ENCODE data around the gene DGKD. TPM values are rescaled to one million over a fixed set of nuclear protein-coding genes. Genes with fewer than 3 reads are reported as not detected.

DGKD gene
- total RNA-seq, 1 donor from 2014 or later: 15.3 TPM

DNA sequence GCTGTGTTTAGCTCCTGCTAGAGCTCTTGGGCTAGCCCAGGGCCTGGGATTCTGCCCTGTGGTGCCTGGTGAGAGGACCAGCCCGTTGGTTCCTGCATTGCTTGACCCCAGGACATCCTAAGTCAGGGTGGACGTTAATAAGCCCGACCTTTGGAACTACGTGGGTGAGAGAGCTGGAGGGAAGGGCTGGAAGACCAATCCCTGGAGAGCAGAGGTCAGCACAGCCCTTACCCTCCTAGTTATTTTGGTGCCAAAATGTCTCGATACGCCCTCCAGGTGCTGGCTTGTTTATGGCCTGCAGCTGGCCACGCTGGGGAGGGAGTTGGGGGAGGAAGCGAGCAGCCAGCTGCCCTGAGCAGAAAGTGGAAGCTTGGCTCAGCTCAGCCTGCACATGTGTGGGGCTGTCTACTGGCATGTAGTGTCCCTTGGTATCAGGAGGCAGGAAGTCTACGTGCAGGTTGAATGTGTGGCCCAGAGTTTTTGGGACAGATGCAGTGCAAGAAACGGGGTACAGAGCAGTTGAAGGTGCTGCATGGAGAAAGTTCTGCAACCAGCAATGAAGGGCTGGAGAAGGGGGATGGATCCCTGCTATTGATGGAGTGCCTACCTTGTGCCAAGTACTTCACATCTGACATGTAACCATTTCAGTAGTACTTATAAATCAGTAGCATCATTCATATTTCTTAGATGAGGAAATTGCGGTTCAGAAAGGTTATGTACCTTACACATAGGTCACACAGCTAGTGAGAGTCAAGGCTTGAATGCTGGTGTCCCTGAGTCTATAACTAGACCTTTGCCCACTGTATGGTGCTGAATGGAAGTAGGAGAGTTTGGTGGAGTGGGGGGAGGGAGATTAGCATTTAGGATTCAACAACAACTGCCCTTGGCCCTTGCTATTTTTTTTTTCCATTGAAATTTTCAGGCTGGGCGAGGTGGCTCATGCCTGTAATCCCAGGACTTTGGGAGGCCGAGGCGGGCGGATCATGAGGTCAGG is 5.0 kb upstream of the DGKD start:
- TF ChIP-seq, protein P1, sequence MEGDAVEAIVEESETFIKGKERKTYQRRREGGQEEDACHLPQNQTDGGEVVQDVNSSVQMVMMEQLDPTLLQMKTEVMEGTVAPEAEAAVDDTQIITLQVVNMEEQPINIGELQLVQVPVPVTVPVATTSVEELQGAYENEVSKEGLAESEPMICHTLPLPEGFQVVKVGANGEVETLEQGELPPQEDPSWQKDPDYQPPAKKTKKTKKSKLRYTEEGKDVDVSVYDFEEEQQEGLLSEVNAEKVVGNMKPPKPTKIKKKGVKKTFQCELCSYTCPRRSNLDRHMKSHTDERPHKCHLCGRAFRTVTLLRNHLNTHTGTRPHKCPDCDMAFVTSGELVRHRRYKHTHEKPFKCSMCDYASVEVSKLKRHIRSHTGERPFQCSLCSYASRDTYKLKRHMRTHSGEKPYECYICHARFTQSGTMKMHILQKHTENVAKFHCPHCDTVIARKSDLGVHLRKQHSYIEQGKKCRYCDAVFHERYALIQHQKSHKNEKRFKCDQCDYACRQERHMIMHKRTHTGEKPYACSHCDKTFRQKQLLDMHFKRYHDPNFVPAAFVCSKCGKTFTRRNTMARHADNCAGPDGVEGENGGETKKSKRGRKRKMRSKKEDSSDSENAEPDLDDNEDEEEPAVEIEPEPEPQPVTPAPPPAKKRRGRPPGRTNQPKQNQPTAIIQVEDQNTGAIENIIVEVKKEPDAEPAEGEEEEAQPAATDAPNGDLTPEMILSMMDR (IDR thresholded peaks at IDR 0.05; ENCODE audit: unreplicated experiment): no peak
- Mint-ChIP-seq H3K27me3 (ENCODE audit: unreplicated experiment) (peaks cover 8% of the 10 kb centered on the region), H3K4me3 (ENCODE audit: unreplicated experiment) (no peak overlapping the region)

DNA sequence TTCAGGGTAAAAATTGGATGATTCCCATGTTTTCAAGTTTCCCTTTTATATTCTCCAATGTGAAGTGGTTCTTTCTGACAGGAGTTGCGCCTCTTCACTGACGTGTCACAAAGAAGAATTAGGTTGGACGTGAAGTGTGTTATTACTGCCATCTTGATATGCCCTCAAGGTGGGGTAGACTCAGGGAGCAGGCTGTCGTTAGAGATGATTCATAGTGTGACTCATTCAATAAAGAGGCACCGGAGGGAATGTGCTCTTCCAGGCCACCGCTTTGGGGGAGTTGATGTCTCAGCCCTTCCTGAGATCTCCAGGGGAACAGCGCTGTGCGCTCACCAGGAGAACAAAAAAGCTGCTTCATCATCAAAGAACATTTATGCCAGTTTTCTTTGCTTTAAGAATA is 3.6 kb upstream of the DGKD start:
- Mint-ChIP-seq H3K27me3 (ENCODE audit: unreplicated experiment) (peaks cover 8% of the 10 kb centered on the region), H3K4me3 (ENCODE audit: unreplicated experiment) (no peak overlapping the region), H3K4me1 (ENCODE audit: unreplicated experiment) (peaks cover 11% of the 10 kb centered on the region), H3K36me3 (ENCODE audit: low read depth, unreplicated experiment) (peaks cover 5% of the 10 kb centered on the region), H3K9me3 (ENCODE audit: unreplicated experiment) (peaks cover 6% of the 10 kb centered on the region), H3K27ac (ENCODE audit: unreplicated experiment) (no peak overlapping the region)
- no peak for DNase-seq (ENCODE audit: low spot score)
- TF ChIP-seq, protein P1 (IDR thresholded peaks at IDR 0.05; ENCODE audit: unreplicated experiment): no peak

More for the DNA sequence above, 5.0 kb upstream of the DGKD start:
- Mint-ChIP-seq H3K4me1 (ENCODE audit: unreplicated experiment) (peaks cover 7% of the 10 kb centered on the region), H3K9me3 (ENCODE audit: unreplicated experiment) (peaks cover 6% of the 10 kb centered on the region), H3K36me3 (ENCODE audit: low read depth, unreplicated experiment) (no peaks in the 10 kb centered on the region), H3K27ac (ENCODE audit: unreplicated experiment) (no peak overlapping the region)
- DNase-seq (ENCODE audit: low spot score): no peak

DNA sequence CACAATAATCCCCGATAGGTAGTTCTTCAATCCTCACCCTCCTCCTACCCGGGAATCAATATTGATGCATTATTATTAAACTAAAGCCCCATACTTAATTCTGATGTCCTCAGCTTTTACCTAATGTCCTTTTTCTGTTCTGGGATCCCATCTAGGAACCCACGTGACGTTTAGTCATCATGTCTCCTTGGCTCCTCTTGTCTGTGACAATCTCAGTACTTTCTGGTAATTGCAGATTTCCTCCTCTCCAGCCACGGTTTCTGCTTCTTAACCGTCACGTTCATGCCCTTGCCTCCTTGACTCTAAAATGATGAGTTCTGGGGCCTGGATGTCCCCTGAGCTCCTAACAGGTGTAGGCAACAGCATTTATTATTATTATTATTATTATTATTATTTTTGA is 2.9 kb upstream of the DGKD start:
- Mint-ChIP-seq H3K4me1 (ENCODE audit: unreplicated experiment) (peaks cover 11% of the 10 kb centered on the region), H3K36me3 (ENCODE audit: low read depth, unreplicated experiment) (peaks cover 5% of the 10 kb centered on the region), H3K27me3 (ENCODE audit: unreplicated experiment) (peaks cover 12% of the 10 kb centered on the region), H3K27ac (ENCODE audit: unreplicated experiment) (no peak overlapping the region), H3K9me3 (ENCODE audit: unreplicated experiment) (peaks cover 6% of the 10 kb centered on the region), H3K4me3 (ENCODE audit: unreplicated experiment) (no peak overlapping the region)
- DNase-seq (ENCODE audit: low spot score): no peak
- TF ChIP-seq, protein P1 (IDR thresholded peaks at IDR 0.05; ENCODE audit: unreplicated experiment): no peak

DNA sequence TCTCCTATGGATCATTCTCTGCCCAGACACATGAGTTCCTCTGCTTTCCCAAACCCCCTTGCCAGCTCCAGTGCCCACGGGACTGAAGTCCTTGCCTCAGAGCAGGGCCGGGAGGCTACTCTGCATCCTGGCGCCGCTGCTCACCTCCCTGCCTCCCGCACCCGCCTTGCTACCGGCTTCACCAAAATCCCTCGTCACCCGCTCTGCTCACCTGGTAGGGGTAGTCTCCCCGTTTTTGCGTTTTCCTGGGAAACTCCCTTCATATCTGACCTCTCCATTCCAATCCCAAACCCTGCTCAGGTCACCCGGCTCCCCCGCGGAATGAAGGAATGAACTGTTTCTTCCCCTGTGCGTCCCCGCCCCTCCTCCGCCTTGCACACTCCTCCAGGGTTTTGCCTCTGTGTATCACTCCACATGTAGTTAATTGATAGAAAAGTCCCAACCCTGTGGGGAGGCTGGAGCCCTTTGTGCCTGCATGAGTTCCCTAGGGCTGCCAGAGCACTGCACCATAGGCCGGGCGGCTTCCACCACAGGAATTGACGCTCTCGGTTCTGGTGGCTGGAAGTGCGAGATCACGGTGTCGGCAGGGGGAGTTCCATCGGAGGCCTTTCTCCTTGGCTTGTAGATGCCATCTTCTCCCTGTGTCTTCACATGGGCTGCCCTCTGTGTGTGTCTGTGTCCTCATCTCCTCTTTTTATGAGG is 2.0 kb upstream of the DGKD start:
- no peak for DNase-seq (ENCODE audit: low spot score)
- Mint-ChIP-seq H3K4me1 (ENCODE audit: unreplicated experiment) (peaks cover 11% of the 10 kb centered on the region), H3K27ac (ENCODE audit: unreplicated experiment) (no peak overlapping the region), H3K36me3 (ENCODE audit: low read depth, unreplicated experiment) (peaks cover 5% of the 10 kb centered on the region), H3K4me3 (ENCODE audit: unreplicated experiment) (no peak overlapping the region), H3K27me3 (ENCODE audit: unreplicated experiment) (peaks cover 12% of the 10 kb centered on the region), H3K9me3 (ENCODE audit: unreplicated experiment) (peaks cover 6% of the 10 kb centered on the region)
- TF ChIP-seq, protein P1 (IDR thresholded peaks at IDR 0.05; ENCODE audit: unreplicated experiment): no peak
